HEK293 (cell line): ENCODE results near the gene PGS1.

ENCODE experiments used
- EGR2 ChIP-seq: fragments of 450-650 bp; formaldehyde crosslinking; IDR thresholded peaks from 2 replicates; pipeline ENCODE4 v1.5.1; 2016; ENCODE audit warnings: low read depth, missing biosample characterization, missing genetic modification characterization
- FEZF1 ChIP-seq: fragments of 450-650 bp; formaldehyde crosslinking; IDR thresholded peaks from 2 replicates; pipeline ENCODE4 v1.5.1; 2016; ENCODE audit warnings: missing biosample characterization, missing genetic modification characterization
- GLIS1 ChIP-seq: fragments of 450-650 bp; formaldehyde crosslinking; IDR thresholded peaks from 2 replicates; pipeline ENCODE4 v1.5.1; 2016; ENCODE audit warnings: missing biosample characterization, missing genetic modification characterization
- IKZF3 ChIP-seq: fragments of 450-650 bp; IDR thresholded peaks from 2 replicates; pipeline ENCODE4 v1.5.0; 2018; ENCODE audit warnings: missing biosample characterization, mild to moderate bottlenecking, missing genetic modification characterization, moderate library complexity
- KLF8 ChIP-seq: fragments of 450-650 bp; formaldehyde crosslinking; IDR thresholded peaks from 2 replicates; pipeline ENCODE4 v1.5.1; 2016; ENCODE audit warnings: missing biosample characterization, missing genetic modification characterization
- MEIS1 ChIP-seq: sonication (generic); formaldehyde crosslinking; IDR thresholded peaks from 2 replicates; pipeline ENCODE4 v1.8.1; 2022; ENCODE audit warnings: missing genetic modification reagents, mild to moderate bottlenecking, borderline replicate concordance
- PRDM4 ChIP-seq: fragments of 450-650 bp; formaldehyde crosslinking; IDR thresholded peaks from 2 replicates; pipeline ENCODE4 v1.5.1; 2017; ENCODE audit warnings: missing biosample characterization, missing genetic modification characterization
- PRDM6 ChIP-seq: fragments of 450-650 bp; formaldehyde crosslinking; IDR thresholded peaks from 2 replicates; pipeline ENCODE4 v1.5.1; 2017; ENCODE audit warnings: missing biosample characterization, missing genetic modification characterization
- RBAK ChIP-seq: fragments of 450-650 bp; formaldehyde crosslinking; IDR thresholded peaks from 2 replicates; pipeline ENCODE4 v1.5.1; 2016; ENCODE audit warnings: missing biosample characterization, missing genetic modification characterization
- SCRT2 ChIP-seq: fragments of 450-650 bp; formaldehyde crosslinking; IDR thresholded peaks from 2 replicates; pipeline ENCODE4 v1.5.1; 2016; ENCODE audit warnings: missing biosample characterization, missing genetic modification characterization
- TRIM28 ChIP-seq: IDR thresholded peaks from 2 replicates; pipeline ENCODE4 v1.6.1; 2011; ENCODE audit warnings: low read length, control low read depth, borderline replicate concordance
- ZBTB21 ChIP-seq: fragments of 450-650 bp; formaldehyde crosslinking; IDR thresholded peaks from 2 replicates; pipeline ENCODE4 v1.5.1; 2017; ENCODE audit warnings: missing biosample characterization, missing genetic modification characterization
- ZNF112 ChIP-seq: fragments of 450-650 bp; formaldehyde crosslinking; IDR thresholded peaks from 2 replicates; pipeline ENCODE4 v1.5.0; 2017; ENCODE audit warnings: missing biosample characterization, missing genetic modification characterization
- ZNF114 ChIP-seq: fragments of 450-650 bp; formaldehyde crosslinking; IDR thresholded peaks from 2 replicates; pipeline ENCODE4 v1.5.0; 2017; ENCODE audit warnings: missing biosample characterization, missing genetic modification characterization
- ZNF184 ChIP-seq: fragments of 450-650 bp; IDR thresholded peaks from 2 replicates; pipeline ENCODE4 v1.5.1; 2018; ENCODE audit warnings: missing biosample characterization, mild to moderate bottlenecking, missing genetic modification characterization
- ZNF221 ChIP-seq: fragments of 450-650 bp; formaldehyde crosslinking; IDR thresholded peaks from 2 replicates; pipeline ENCODE4 v1.5.1; 2017; ENCODE audit warnings: missing biosample characterization, missing genetic modification characterization, borderline replicate concordance
- ZNF26 ChIP-seq: fragments of 450-650 bp; formaldehyde crosslinking; IDR thresholded peaks from 2 replicates; pipeline ENCODE4 v1.5.1; 2016; ENCODE audit warnings: missing biosample characterization, missing genetic modification characterization
- ZNF274 ChIP-seq, 2 experiments: fragments of 200-500 bp in 1 of 2; fragments of 450-650 bp in 1 of 2; sonication (Bioruptor generic) in 1 of 2; formaldehyde crosslinking in 1 of 2; IDR thresholded peaks; 2 replicates each; pipeline versions ENCODE4 v1.5.1 to v1.6.1; 2014 to 2016; ENCODE audit warnings: borderline replicate concordance in 1 of 2, inconsistent platforms in 1 of 2, low read length in 1 of 2, missing biosample characterization in 1 of 2, missing genetic modification characterization in 1 of 2
- ZNF280D ChIP-seq: fragments of 450-650 bp; formaldehyde crosslinking; IDR thresholded peaks from 2 replicates; pipeline ENCODE4 v1.5.1; 2016; ENCODE audit warnings: missing biosample characterization, missing genetic modification characterization
- ZNF302 ChIP-seq: fragments of 450-650 bp; formaldehyde crosslinking; IDR thresholded peaks from 2 replicates; pipeline ENCODE4 v1.5.1; 2016; ENCODE audit warnings: missing biosample characterization, missing genetic modification characterization, low read depth
- ZNF394 ChIP-seq: fragments of 450-650 bp; formaldehyde crosslinking; IDR thresholded peaks from 2 replicates; pipeline ENCODE4 v1.5.1; 2016; ENCODE audit warnings: missing biosample characterization, missing genetic modification characterization, mild to moderate bottlenecking, moderate library complexity, borderline replicate concordance
- ZNF404 ChIP-seq: fragments of 450-650 bp; formaldehyde crosslinking; IDR thresholded peaks from 2 replicates; pipeline ENCODE4 v1.5.1; 2017; ENCODE audit warnings: missing biosample characterization, missing genetic modification characterization
- ZNF423 ChIP-seq: fragments of 450-650 bp; formaldehyde crosslinking; IDR thresholded peaks from 2 replicates; pipeline ENCODE4 v1.5.1; 2016; ENCODE audit warnings: missing biosample characterization, missing genetic modification characterization
- ZNF510 ChIP-seq: fragments of 450-650 bp; formaldehyde crosslinking; IDR thresholded peaks from 2 replicates; pipeline ENCODE4 v1.5.1; 2018; ENCODE audit warnings: mild to moderate bottlenecking, missing genetic modification characterization, missing biosample characterization; ENCODE audit not compliant: insufficient replicate concordance
- ZNF521 ChIP-seq: fragments of 450-650 bp; formaldehyde crosslinking; IDR thresholded peaks from 2 replicates; pipeline ENCODE4 v1.5.1; 2017; ENCODE audit warnings: missing biosample characterization, mild to moderate bottlenecking, missing genetic modification characterization
- ZNF629 ChIP-seq: fragments of 450-650 bp; formaldehyde crosslinking; IDR thresholded peaks from 2 replicates; pipeline ENCODE4 v1.5.1; 2017; ENCODE audit warnings: missing biosample characterization, missing genetic modification characterization
- ZNF654 ChIP-seq: fragments of 450-650 bp; formaldehyde crosslinking; IDR thresholded peaks from 2 replicates; pipeline ENCODE4 v1.5.1; 2016; ENCODE audit warnings: low read depth, missing biosample characterization, missing genetic modification characterization
- ZNF660 ChIP-seq: fragments of 450-650 bp; IDR thresholded peaks from 2 replicates; pipeline ENCODE4 v1.5.1; 2018; ENCODE audit warnings: missing biosample characterization, mild to moderate bottlenecking, missing genetic modification characterization
- ZNF664 ChIP-seq: fragments of 450-650 bp; formaldehyde crosslinking; IDR thresholded peaks from 2 replicates; pipeline ENCODE4 v1.5.1; 2016; ENCODE audit warnings: missing biosample characterization, missing genetic modification characterization
- ZSCAN4 ChIP-seq: fragments of 450-650 bp; formaldehyde crosslinking; IDR thresholded peaks from 2 replicates; pipeline ENCODE4 v1.5.1; 2017; ENCODE audit warnings: missing biosample characterization, missing genetic modification characterization

The PGS1 gene

GRCh38 chr17:78418326-78419026 is 40.0 kb downstream of the PGS1 start (continued):
- TF ChIP-seq ZNF280D (tag by site-specific recombination): no peak
- no peak for TF ChIP-seq RBAK (tag by site-specific recombination)
- no peak for TF ChIP-seq ZNF394
- TF ChIP-seq MEIS1 (CRISPR knock-in tag): no peak
- 0 out of 2 replicates have a peak, but pooled peaks have one; percentile 3 for TF ChIP-seq ZNF654 (tag by site-specific recombination)
- TF ChIP-seq ZNF302 (tag by site-specific recombination): no peak
- TF ChIP-seq GLIS1 (tag by site-specific recombination): peak; percentile 21; the same call in 1 of the 2 replicates
- peak; percentile 39; the same call in 1 of the 2 replicates for TF ChIP-seq ZNF112 (tag by site-specific recombination)
- no peak for TF ChIP-seq ZNF114 (tag by site-specific recombination)
- TF ChIP-seq ZNF660 (tag by site-specific recombination): peak; percentile 98
- 0 out of 2 replicates have a peak, but pooled peaks have one; percentile 24 for TF ChIP-seq ZNF521 (tag by site-specific recombination)
- peak; percentile 44; the same call in 1 of the 2 replicates for TF ChIP-seq ZBTB21
- TF ChIP-seq ZNF404: no peak
- TF ChIP-seq TRIM28: no peak
- no peak for TF ChIP-seq KLF8 (tag by site-specific recombination)
- TF ChIP-seq ZNF664: peak; percentile 54; the same call in 1 of the 2 replicates
- TF ChIP-seq ZNF274 (IDR thresholded peaks at IDR 0.05; ENCODE audit: low read length): no peak
- no peak for TF ChIP-seq ZNF274 (tag by site-specific recombination; IDR thresholded peaks at IDR 0.05; ENCODE audit: borderline replicate concordance)
- no peak for TF ChIP-seq IKZF3 (tag by site-specific recombination)
- TF ChIP-seq ZNF629: peak; percentile 72
- no peak for TF ChIP-seq EGR2 (tag by site-specific recombination)
- TF ChIP-seq PRDM4 (tag by site-specific recombination): no peak
- no peak for TF ChIP-seq ZNF510 (tag by site-specific recombination)
- TF ChIP-seq ZNF184: peak; percentile 81
- no peak for TF ChIP-seq ZNF221 (tag by site-specific recombination)
- peak; percentile 47; the same call in 1 of the 2 replicates for TF ChIP-seq PRDM6
- TF ChIP-seq SCRT2 (tag by site-specific recombination): peak; percentile 82
- TF ChIP-seq ZSCAN4: no peak
- TF ChIP-seq ZNF423 (tag by site-specific recombination): no peak
- no peak for TF ChIP-seq FEZF1
- TF ChIP-seq ZNF26: no peak
